ENCODE measurements around the gene CISH.

DNA sequence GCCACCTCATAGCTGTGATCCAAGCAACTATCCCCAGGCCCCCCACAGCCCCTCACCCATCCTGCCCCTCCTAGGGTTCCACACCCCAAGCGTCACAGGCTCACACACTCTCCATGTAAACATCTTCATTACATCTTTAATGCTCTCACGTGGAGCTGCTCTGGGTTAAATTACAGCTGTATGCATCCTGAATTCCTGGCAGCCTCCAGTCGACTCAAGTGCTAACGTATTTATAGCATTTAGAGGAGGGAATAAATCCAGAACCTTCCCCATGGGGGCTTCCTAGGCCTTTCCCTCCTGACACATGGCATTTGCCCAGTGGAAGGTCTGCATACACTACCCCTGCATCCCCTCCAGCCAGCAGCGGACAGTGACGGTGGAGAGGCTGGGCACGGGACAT is 53.7 kb downstream of the CISH start:
- TF ChIP-seq SNAI2 (CRISPR knock-in tag; IDR thresholded peaks at IDR 0.05) (no peak), ARNTL (CRISPR knock-in tag; IDR thresholded peaks at IDR 0.05; ENCODE audit: borderline replicate concordance, low read depth) (no peak), BACH2 (CRISPR knock-in tag; IDR thresholded peaks at IDR 0.05; ENCODE audit: borderline replicate concordance) (no peak), ZNF8 (CRISPR knock-in tag; IDR thresholded peaks at IDR 0.05) (no peak), GLIS3 (CRISPR knock-in tag; IDR thresholded peaks at IDR 0.05) (no peak), PATZ1 (CRISPR knock-in tag; IDR thresholded peaks at IDR 0.05; ENCODE audit: borderline replicate concordance) (no peak), RARB (CRISPR knock-in tag; IDR thresholded peaks at IDR 0.05) (no peak)
